Left ventricle myocardium superior (tissue), 1 donor: ENCODE data around the gene USP49. TPM values are rescaled to one million over a fixed set of nuclear protein-coding genes. Genes with fewer than 3 reads are reported as not detected.

Source experiments
- ATAC-seq: fragments of 200-7000 bp; cut with Tn5 transposase; one replicate; pipeline ENCODE4 v1.9.1; 2020; ENCODE audit warnings: mild to moderate bottlenecking, moderate library complexity
- DNase-seq: peaks from one replicate; pipeline ENCODE4 v3.0.0-alpha.2; 2020
- intact Hi-C: fragments of 100-400 bp; cut with micrococcal nuclease; formaldehyde crosslinking; loops from one replicate; pipeline ENCODE4 v1.11.0; 2022
- total RNA-seq: library from RNA; stranded (reverse); fragmentation: NEBNext Ultra II Directional; extraction: Animal tissue kit (Norgen Biotek cat#: 25700); gene quantifications from one replicate; pipeline ENCODE4 v1.2.1, GENCODE V29; 2021
- donor health status: DM: no; HTN: yes; CAD: no; lungs with severe emphysema.

The USP49 gene
- total RNA-seq, 1 donor from 2014 or later: 1.3 TPM

GRCh38 chr6:41887331-41887751 is 7.8 kb downstream of the USP49 start:
- no peak for DNase-seq
- intact Hi-C loops: no loop called here
- no peak for ATAC-seq

- DNase-seq (no peak), ATAC-seq (no peak)
- intact Hi-C loops: no loop called here
Observed at GRCh38 chr6:41885930-41886329, 9.2 kb downstream of the USP49 start.

GRCh38 chr6:41884957-41885356 is 10.2 kb downstream of the USP49 start:
- intact Hi-C loops: no loop called here
- ATAC-seq (no peak), DNase-seq (no peak)

GRCh38 chr6:41881506-41881905 is 13.7 kb downstream of the USP49 start:
- intact Hi-C loops: no loop called here
- no peak for ATAC-seq
- no peak for DNase-seq

GRCh38 chr6:41878961-41879405 is 16.2 kb downstream of the USP49 start:
- ATAC-seq: no peak

GRCh38 chr6:41878246-41878645 is 16.9 kb downstream of the USP49 start:
- DNase-seq (no peak), ATAC-seq (no peak)
- intact Hi-C loops: no loop called here

More at GRCh38 chr6:41878961-41879405, 16.2 kb downstream of the USP49 start:
- no peak for DNase-seq
- intact Hi-C loops: no loop called here

- intact Hi-C loops: no loop called here
- ATAC-seq (no peak), DNase-seq (no peak)
Observed at GRCh38 chr6:41877051-41877680, 18.0 kb downstream of the USP49 start.

GRCh38 chr6:41874741-41875140 is 20.4 kb downstream of the USP49 start:
- ATAC-seq: no peak
- no peak for DNase-seq
- intact Hi-C loops: no loop called here

GRCh38 chr6:41872147-41872546 is 23.0 kb downstream of the USP49 start:
- DNase-seq: no peak
- ATAC-seq: no peak

GRCh38 chr6:41871691-41872090 is 23.5 kb downstream of the USP49 start:
- intact Hi-C loops: no loop called here
- ATAC-seq: no peak
- no peak for DNase-seq

More at GRCh38 chr6:41872147-41872546, 23.0 kb downstream of the USP49 start:
- intact Hi-C loops: no loop called here

GRCh38 chr6:41859356-41859755 is 35.8 kb downstream of the USP49 start:
- DNase-seq (no peak), ATAC-seq (no peak)
- intact Hi-C loops: no loop called here

- intact Hi-C loops: no loop called here
- DNase-seq (no peak), ATAC-seq (no peak)
Observed at GRCh38 chr6:41858703-41859102, 36.5 kb downstream of the USP49 start.

GRCh38 chr6:41850861-41851260 is 44.3 kb downstream of the USP49 start:
- DNase-seq: no peak
- intact Hi-C loops: no loop called here
- no peak for ATAC-seq

- no peak for DNase-seq
Observed at GRCh38 chr6:41846666-41847237, 48.4 kb downstream of the USP49 start.

GRCh38 chr6:41843178-41843577 is 52.0 kb downstream of the USP49 start:
- DNase-seq (no peak), ATAC-seq (no peak)
- intact Hi-C loops: no loop called here

More at GRCh38 chr6:41846666-41847237, 48.4 kb downstream of the USP49 start:
- ATAC-seq: peak; percentile 93
- intact Hi-C loops: no loop called here

- ATAC-seq (no peak), DNase-seq (no peak)
- intact Hi-C loops: no loop called here
Observed at GRCh38 chr6:41840326-41840725, 54.8 kb downstream of the USP49 start.

GRCh38 chr6:41836660-41837052 is 58.5 kb downstream of the USP49 start:
- ATAC-seq (peak; percentile 19), DNase-seq (no peak)
- intact Hi-C loops: no loop called here

- no peak for DNase-seq
- intact Hi-C loops: no loop called here
- no peak for ATAC-seq
Observed at GRCh38 chr6:41836022-41836659, 59.0 kb downstream of the USP49 start.

- intact Hi-C loops: no loop called here
- ATAC-seq: no peak
- no peak for DNase-seq
Observed at GRCh38 chr6:41832263-41832662, 62.9 kb downstream of the USP49 start.

GRCh38 chr6:41826343-41827022 is 68.7 kb downstream of the USP49 start:
- intact Hi-C loops: no loop called here
- DNase-seq (no peak), ATAC-seq (no peak)
